ENCODE data around the gene SMIM38.

The SMIM38 gene

GRCh38 chr11:69155302-69156234 is at the start of gene SMIM38:
SMIM38 (plus strand) TSS chr11:69155935; CDS start chr11:69157847, 1,912 bp downstream.
- DNase-seq (ENCODE audit: low read depth), result no peak
- no peak for TF ChIP-seq CTCF (conservative IDR thresholded peaks at IDR 0.05; ENCODE audit: control insufficient read depth, insufficient read depth, low read depth, low read length)
- H3K4me3 ChIP-seq (ENCODE audit: control insufficient read depth, low read depth, low read length), result no peak within 1 kb of the TSS

GRCh38 chr11:69106031-69106811 is 49.5 kb upstream of the SMIM38 start:
- no peak for TF ChIP-seq CTCF (conservative IDR thresholded peaks at IDR 0.05; ENCODE audit: control insufficient read depth, insufficient read depth, low read depth, low read length)
- no peak for DNase-seq (ENCODE audit: low read depth)
- H3K4me3 ChIP-seq (ENCODE audit: control insufficient read depth, low read depth, low read length), result no peak overlapping the region

GRCh38 chr11:69107413-69107812 is 48.3 kb upstream of the SMIM38 start:
- DNase-seq (ENCODE audit: low read depth), result no peak
- H3K4me3 ChIP-seq (ENCODE audit: control insufficient read depth, low read depth, low read length), result no peak overlapping the region
- TF ChIP-seq CTCF (conservative IDR thresholded peaks at IDR 0.05; ENCODE audit: control insufficient read depth, insufficient read depth, low read depth, low read length), result no peak

- no peak for DNase-seq (ENCODE audit: low read depth)
- no peak overlapping the region for H3K4me3 ChIP-seq (ENCODE audit: control insufficient read depth, low read depth, low read length)
- TF ChIP-seq CTCF (conservative IDR thresholded peaks at IDR 0.05; ENCODE audit: control insufficient read depth, insufficient read depth, low read depth, low read length), result no peak
These were observed 47.7 kb upstream of the SMIM38 start for GRCh38 chr11:69108030-69108429.

GRCh38 chr11:69108559-69108958 is 47.2 kb upstream of the SMIM38 start:
- H3K4me3 ChIP-seq (ENCODE audit: control insufficient read depth, low read depth, low read length), result no peak overlapping the region
- no peak for TF ChIP-seq CTCF (conservative IDR thresholded peaks at IDR 0.05; ENCODE audit: control insufficient read depth, insufficient read depth, low read depth, low read length)

GRCh38 chr11:69109101-69109500 is 46.6 kb upstream of the SMIM38 start:
- H3K4me3 ChIP-seq (ENCODE audit: control insufficient read depth, low read depth, low read length), result no peak overlapping the region
- DNase-seq (ENCODE audit: low read depth), result no peak
- no peak for TF ChIP-seq CTCF (conservative IDR thresholded peaks at IDR 0.05; ENCODE audit: control insufficient read depth, insufficient read depth, low read depth, low read length)

More at GRCh38 chr11:69108559-69108958, 47.2 kb upstream of the SMIM38 start:
- no peak for DNase-seq (ENCODE audit: low read depth)
